GM12873 (cell line): ENCODE measurements around the gene COPRS.

Experiments
- TF ChIP-seq, protein P1 (sequence below): IDR thresholded peaks from 2 replicates; pipeline ENCODE4 v1.5.1; 2012; ENCODE audit warnings: low read depth, mild to moderate bottlenecking, moderate library complexity, low read length, control low read depth; ENCODE audit not compliant: insufficient read depth; ENCODE audit errors: missing control alignments

Gene COPRS

DNA sequence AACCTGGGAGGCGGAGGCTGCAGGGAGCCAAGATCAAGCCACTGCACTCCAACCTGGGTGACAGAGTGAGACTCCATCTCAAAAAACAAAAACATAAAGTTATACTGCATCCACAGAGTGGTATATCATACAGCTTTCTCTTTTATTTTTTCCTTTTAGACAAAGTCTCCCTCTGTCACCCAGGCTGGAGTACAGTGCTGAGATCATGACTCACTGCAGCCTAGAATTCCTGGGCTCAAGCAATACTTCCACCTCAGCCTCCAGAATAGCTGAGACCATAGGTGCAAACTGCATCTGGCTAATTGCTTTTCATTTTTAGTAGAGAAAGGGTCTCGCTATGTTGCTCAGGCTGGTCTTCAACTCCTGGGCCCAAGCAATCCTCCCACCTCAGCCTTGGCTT is 10.0 kb upstream of the COPRS start:
- TF ChIP-seq, protein P1, sequence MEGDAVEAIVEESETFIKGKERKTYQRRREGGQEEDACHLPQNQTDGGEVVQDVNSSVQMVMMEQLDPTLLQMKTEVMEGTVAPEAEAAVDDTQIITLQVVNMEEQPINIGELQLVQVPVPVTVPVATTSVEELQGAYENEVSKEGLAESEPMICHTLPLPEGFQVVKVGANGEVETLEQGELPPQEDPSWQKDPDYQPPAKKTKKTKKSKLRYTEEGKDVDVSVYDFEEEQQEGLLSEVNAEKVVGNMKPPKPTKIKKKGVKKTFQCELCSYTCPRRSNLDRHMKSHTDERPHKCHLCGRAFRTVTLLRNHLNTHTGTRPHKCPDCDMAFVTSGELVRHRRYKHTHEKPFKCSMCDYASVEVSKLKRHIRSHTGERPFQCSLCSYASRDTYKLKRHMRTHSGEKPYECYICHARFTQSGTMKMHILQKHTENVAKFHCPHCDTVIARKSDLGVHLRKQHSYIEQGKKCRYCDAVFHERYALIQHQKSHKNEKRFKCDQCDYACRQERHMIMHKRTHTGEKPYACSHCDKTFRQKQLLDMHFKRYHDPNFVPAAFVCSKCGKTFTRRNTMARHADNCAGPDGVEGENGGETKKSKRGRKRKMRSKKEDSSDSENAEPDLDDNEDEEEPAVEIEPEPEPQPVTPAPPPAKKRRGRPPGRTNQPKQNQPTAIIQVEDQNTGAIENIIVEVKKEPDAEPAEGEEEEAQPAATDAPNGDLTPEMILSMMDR, result no peak

DNA sequence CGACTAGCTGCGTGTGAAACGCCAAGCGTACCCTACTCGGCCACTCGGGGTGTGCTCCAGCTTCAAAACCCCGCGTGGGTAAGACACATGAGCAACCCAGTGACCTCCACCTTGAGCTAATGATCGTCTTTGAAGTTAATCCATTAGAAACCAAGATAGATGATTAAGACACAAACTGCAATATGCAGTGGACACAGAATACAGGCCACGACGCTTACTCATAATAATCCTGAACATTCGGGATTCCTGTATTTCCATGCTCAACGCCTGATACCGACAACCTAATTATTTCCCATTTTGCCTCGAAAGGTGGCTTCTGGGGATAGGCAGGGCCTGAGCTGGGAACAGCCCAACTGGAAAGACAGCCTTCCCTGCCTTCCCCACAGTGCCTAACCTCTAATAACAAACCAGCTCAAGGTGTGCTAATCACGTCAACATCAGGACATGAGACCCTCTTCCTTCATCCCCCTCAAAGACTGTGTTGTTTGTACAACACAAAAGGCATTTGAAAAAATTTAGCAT is 504 bp upstream of the COPRS start:
- TF ChIP-seq, protein P1, result no peak

DNA sequence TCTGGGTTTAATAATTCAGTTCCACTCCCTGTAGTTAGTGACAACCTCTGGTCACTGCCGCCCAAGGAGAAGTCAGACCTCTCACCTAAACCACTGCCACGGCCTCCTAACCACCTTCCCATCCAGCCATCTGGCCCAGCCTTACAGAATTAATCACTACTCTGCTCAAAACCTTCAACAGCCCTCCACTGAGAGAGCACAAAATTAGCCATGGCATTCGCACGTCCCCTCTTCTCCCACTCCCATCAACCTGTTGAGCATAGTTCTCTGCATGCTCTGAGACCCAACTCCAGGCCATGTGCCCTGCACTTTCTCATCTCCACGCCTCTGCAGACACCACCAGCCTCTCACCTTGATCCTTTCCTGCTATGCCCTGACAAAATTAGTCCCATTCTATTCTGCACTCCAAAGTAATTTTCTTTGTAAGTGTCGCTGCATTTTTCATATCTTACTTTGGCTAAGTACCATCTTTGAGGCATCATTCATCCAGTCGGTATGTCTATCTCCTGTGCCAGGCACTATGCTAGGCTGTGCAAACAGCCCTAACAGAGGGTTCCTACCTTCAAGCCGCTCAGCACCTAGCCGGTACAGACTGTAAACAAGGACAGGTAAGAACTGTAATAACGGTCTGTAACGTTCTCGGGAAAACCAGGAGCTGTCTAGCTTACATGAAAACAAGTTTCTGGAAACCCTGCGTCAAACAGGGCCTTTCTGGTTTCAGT is 963 bp downstream of the COPRS start:
- TF ChIP-seq, protein P1, result no peak

DNA sequence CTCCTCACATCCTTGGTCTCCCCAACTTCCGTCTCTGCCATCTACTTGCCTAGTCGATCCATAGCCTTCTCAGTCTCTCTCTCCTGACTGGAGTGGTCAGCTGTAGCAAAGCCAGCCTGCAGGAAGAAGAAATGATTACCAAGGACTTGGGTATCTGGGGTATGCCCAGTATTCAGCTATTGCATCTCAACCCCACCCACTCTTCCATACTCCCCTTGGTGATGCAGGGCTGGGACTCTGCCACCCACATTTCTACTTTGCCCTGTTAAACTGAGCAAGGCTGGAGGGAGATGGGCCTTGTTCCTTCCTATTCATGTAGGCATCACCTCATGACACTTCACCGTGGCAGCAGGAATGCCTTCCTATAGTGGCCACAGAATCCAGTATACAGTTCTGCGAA is 2.3 kb downstream of the COPRS start:
- TF ChIP-seq, protein P1, result no peak

DNA sequence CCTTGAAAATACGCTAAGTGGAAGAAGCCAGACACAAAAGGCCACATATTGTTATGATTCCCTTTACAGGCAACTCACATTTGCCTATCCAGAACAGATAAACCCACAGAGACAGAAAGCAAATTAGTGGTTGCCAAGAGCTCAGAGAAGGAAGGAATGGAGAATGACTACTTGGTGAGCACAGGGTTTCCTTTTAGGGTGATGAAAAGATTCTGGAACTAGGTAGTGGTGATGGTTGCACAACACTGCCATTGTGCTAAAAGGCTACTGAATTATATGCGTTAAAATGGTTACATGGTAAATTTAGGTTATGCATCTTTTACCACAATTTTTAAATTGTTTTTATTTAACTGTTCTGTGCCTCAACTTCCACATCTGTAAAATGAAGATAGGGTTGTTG is 4.4 kb downstream of the COPRS start:
- TF ChIP-seq, protein P1, result no peak

DNA sequence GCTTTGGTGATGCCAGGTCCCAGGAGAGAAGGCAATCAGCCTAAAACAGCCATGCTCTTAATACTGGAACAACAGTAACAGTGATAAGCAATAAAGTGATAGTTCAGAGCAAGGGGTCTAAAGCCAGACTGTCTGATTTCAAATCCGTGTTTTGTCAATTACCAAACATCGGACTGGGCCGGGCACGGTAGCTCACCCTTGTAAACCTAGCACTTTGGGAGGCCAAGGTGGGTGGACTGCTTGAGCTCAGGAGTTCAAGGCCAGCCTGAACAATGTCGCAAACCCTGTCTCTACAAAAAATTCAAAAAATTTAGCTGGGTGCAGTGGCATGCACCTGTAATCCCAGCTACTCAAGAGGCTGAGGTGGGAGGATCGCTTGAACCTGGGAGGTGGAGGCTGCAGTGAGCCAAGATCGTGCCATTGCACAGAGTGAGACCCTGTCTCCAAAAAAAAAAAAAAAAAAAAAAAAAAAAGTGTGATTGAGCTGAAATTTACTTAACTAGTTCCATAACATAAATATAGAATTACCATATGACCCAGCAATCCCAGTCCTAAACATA is 5.1 kb downstream of the COPRS start:
- TF ChIP-seq, protein P1, result no peak

DNA sequence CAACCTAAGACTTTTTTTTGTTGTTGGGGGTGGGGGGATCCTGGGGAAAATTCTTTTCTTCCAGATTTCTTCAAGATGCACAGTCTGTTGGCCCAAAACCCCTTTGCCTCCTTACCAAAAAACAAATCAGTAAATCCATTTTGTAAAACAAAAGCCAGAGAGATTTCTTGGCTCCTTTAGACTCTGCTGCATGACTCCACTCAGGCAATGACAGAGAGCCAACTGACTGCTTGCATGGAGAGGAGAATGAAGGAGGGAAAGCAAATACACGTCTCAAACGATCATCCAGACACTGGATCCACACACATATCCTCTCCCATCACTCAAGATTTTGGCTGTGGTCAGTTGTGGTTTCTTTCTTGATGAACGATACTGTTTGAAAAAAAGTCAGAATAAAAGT is 13.8 kb downstream of the COPRS start:
- TF ChIP-seq, protein P1, result no peak
